CD4-positive, alpha-beta T cell (primary cell): Measurements from ENCODE around the gene CRTC1. TPM values are rescaled to one million over a fixed set of nuclear protein-coding genes. Genes with fewer than 3 reads are reported as not detected.
A peak's percentile ranks its signal among the peaks of the same experiment; 100 is the strongest.

Experiments used
- ATAC-seq: fragments of 200-7000 bp; cut with Tn5 transposase; one replicate; pipeline ENCODE4 v1.10.0; 2022; ENCODE audit warnings: mild to moderate bottlenecking; ENCODE audit not compliant: poor library complexity
- CTCF ChIA-PET: fragments of 350-600 bp; sonication (Branson Sonifier 250); formaldehyde crosslinking; loops from one replicate; lab custom pipeline; 2021; ENCODE audit warnings: antibody characterized with exemption, inconsistent platforms; lab: Charles Lee
- POLR2A ChIA-PET: fragments of 350-600 bp; sonication (Branson Sonifier 250); formaldehyde crosslinking; loops from one replicate; lab custom pipeline; 2021; ENCODE audit warnings: antibody characterized with exemption, inconsistent platforms; lab: Charles Lee
- DNase-seq, 14 experiments: peaks; one replicate each; pipeline ENCODE4 v3.0.0-alpha.2; 2013 to 2020; ENCODE audit warnings: mixed read lengths in 2 of 14
- H3K27ac ChIP-seq, 2 donors: one replicate each; pipeline versions ENCODE4 v1.5.1 to v1.7.0; 2013; ENCODE audit warnings: low read length in 2 of 2, low read depth in 1 of 2, mild to moderate bottlenecking in 1 of 2
- H3K27me3 ChIP-seq, 2 experiments: 1 replicate in 1 of 2; 2 replicates in 1 of 2; pipeline versions ENCODE4 v1.6.1 to v1.7.0; 2013; ENCODE audit warnings: low read length in 2 of 2, control low read depth in 1 of 2, mild to moderate bottlenecking in 1 of 2, moderate library complexity in 1 of 2; ENCODE audit not compliant: insufficient read depth in 2 of 2, control insufficient read depth in 1 of 2
- H3K36me3 ChIP-seq: one replicate; pipeline ENCODE4 v1.6.1; 2013; ENCODE audit warnings: low read length, control low read depth; ENCODE audit not compliant: insufficient read depth
- H3K4me1 ChIP-seq: one replicate; pipeline ENCODE4 v1.6.1; 2013; ENCODE audit warnings: low read length, control low read depth; ENCODE audit not compliant: insufficient read depth
- H3K4me3 ChIP-seq: one replicate; pipeline ENCODE4 v1.5.1; 2013; ENCODE audit warnings: mild to moderate bottlenecking, low read length, moderate library complexity
- H3K9me3 ChIP-seq, 2 experiments: 1 replicate in 1 of 2; 2 replicates in 1 of 2; pipeline versions ENCODE4 v1.6.1 to v1.7.0; 2013; ENCODE audit warnings: low read length in 2 of 2, mild to moderate bottlenecking in 2 of 2, control low read depth in 1 of 2, moderate library complexity in 1 of 2; ENCODE audit not compliant: control insufficient read depth in 1 of 2, insufficient read depth in 1 of 2
- H3K27ac Mint-ChIP-seq: one replicate; pipeline ENCODE4 v1.8.0; 2020; ENCODE audit warnings: mixed read lengths
- H3K27me3 Mint-ChIP-seq: one replicate; pipeline ENCODE4 v1.8.0; 2021; ENCODE audit warnings: mixed read lengths
- H3K36me3 Mint-ChIP-seq: one replicate; pipeline ENCODE4 v1.8.0; 2021; ENCODE audit warnings: low read depth, mixed read lengths
- H3K4me1 Mint-ChIP-seq: one replicate; pipeline ENCODE4 v1.8.0; 2021; ENCODE audit warnings: low read depth, mixed read lengths
- H3K4me3 Mint-ChIP-seq: one replicate; pipeline ENCODE4 v1.8.0; 2020; ENCODE audit warnings: mild to moderate bottlenecking, mixed read lengths
- H3K9me3 Mint-ChIP-seq: one replicate; pipeline ENCODE4 v1.8.0; 2020; ENCODE audit warnings: mixed read lengths
- CTCF ChIP-seq: fragments of 200-600 bp; IDR thresholded peaks from one replicate; pipeline ENCODE4 v1.8.0; 2022; ENCODE audit warnings: antibody characterized with exemption, mild to moderate bottlenecking
- intact Hi-C, 2 experiments: fragments of 100-400 bp; cut with DNase I in 1 of 2; cut with micrococcal nuclease in 1 of 2; formaldehyde crosslinking; loops; one replicate each; pipeline versions ENCODE4 v1.15.1 to v1.9.0; 2023 to 2025; cut with DNase I, micrococcal nuclease
- total RNA-seq, 174 experiments: library from RNA in 2 of 174; stranded (reverse) in 2 of 174; gene quantifications; one replicate each; pipeline ENCODE4 v1.2.3 and lab custom pipeline; 2021 to 2026

The CRTC1 gene
- total RNA-seq, 2 experiments from 2014 or later, result 11.8 to 12.2 TPM

DNA sequence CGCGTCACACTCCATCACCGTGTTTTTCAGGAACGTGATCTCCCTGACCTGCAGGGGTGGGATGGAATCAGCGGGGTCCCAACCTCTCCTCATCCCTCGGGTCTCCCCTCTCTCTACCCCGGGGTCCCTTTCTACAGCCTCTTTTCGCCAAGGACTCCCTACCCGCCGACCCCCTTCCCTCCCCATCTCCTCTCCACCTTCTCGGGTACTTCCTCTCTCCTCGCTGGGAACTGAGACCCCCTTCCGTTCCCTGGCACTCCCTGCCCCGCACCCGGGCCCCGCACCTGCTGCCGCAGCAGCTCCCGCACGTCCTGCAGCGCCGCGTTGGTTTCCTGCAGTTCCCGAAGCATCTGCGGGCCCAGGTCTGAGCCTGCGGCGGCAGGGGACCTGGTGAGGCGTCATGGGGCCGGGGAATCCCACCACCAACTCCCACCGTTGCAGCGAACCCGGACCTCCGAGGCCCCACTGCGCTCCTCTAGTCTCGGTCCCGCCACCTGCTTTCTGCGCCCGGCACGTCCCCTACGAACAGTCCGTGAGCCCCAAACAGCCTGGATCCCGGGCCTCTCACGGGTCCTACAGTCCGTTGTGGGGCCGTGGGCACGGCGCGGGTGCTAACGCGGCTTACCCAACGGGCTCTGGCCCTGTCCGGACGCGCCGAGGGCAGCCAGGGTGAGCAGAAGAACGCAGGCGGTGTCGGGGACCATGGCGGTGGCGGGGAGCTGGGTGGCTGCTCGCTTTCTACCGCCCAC is 107.3 kb downstream of the CRTC1 start, which contains the start of gene COMP:
COMP (minus strand) TSS at position 740 of the 749 bp plus-strand sequence; CDS start at position 704, 36 bp downstream.
- Mint-ChIP-seq H3K27me3 (peaks cover 89% of the 10 kb centered on the region), H3K36me3 (no peaks in the 10 kb centered on the region), H3K9me3 (no peaks in the 10 kb centered on the region), H3K4me3 (peak within 1 kb of the TSS; percentile 71), H3K27ac (no peak within 1 kb of the TSS), H3K4me1 (peaks cover 30% of the 10 kb centered on the region)
- Histone ChIP-seq H3K27ac (no peak within 1 kb of the TSS), H3K27me3 (peaks cover 69 to 91% of the 10 kb centered on the region in 2 experiments), H3K4me3 (no peak within 1 kb of the TSS), H3K36me3 (no peaks in the 10 kb centered on the region), H3K9me3 (peaks cover 0 to 44% of the 10 kb centered on the region in 2 experiments), H3K4me1 (peaks cover 43% of the 10 kb centered on the region)
- no peak for TF ChIP-seq CTCF
- DNase-seq (peak in 1 of 14 experiments; percentile 31), ATAC-seq (no peak)
- intact Hi-C loops, result no loop called here
- POLR2A ChIA-PET, result no interaction called here
- CTCF ChIA-PET, result interaction anchor here (1.0 kb wide), 1 partner anchor 56 kb away, joined by 3 read pairs; no protein-coding TSS in a partner anchor

- CTCF ChIA-PET, result no interaction called here
- Mint-ChIP-seq H3K27me3 (peaks cover 89% of the 10 kb centered on the region), H3K9me3 (no peaks in the 10 kb centered on the region), H3K27ac (no peak overlapping the region), H3K36me3 (no peaks in the 10 kb centered on the region), H3K4me1 (peaks cover 24% of the 10 kb centered on the region), H3K4me3 (no peak overlapping the region)
- Histone ChIP-seq H3K36me3 (no peaks in the 10 kb centered on the region), H3K4me1 (peaks cover 38% of the 10 kb centered on the region), H3K9me3 (peaks cover 0 to 40% of the 10 kb centered on the region in 2 experiments), H3K27ac (no peak overlapping the region), H3K4me3 (no peak overlapping the region), H3K27me3 (peaks cover 69 to 91% of the 10 kb centered on the region in 2 experiments)
- no peak for ATAC-seq
- intact Hi-C loops, result no loop called here
- DNase-seq, result peak in 1 of 14 experiments; percentile 11
- TF ChIP-seq CTCF, result no peak
- POLR2A ChIA-PET, result no interaction called here
These were observed 107.8 kb downstream of the CRTC1 start for GRCh38 chr19:18791315-18791678.

GRCh38 chr19:18792661-18793060 is 109.2 kb downstream of the CRTC1 start:
- Histone ChIP-seq H3K4me3 (no peak overlapping the region), H3K4me1 (peaks cover 35% of the 10 kb centered on the region), H3K27me3 (peaks cover 69 to 88% of the 10 kb centered on the region in 2 experiments), H3K27ac (no peak overlapping the region), H3K9me3 (peaks cover 0 to 31% of the 10 kb centered on the region in 2 experiments), H3K36me3 (no peaks in the 10 kb centered on the region)
- no peak for TF ChIP-seq CTCF
- ATAC-seq (no peak), DNase-seq (no peak)
- ChIA-PET CTCF (no interaction called here), POLR2A (no interaction called here)
- Mint-ChIP-seq H3K36me3 (no peaks in the 10 kb centered on the region), H3K4me3 (no peak overlapping the region), H3K27me3 (peaks cover 87% of the 10 kb centered on the region), H3K4me1 (peaks cover 22% of the 10 kb centered on the region), H3K9me3 (no peaks in the 10 kb centered on the region), H3K27ac (no peak overlapping the region)
- intact Hi-C loops, result no loop called here
